ENCODE data around the gene MPI.

DNA sequence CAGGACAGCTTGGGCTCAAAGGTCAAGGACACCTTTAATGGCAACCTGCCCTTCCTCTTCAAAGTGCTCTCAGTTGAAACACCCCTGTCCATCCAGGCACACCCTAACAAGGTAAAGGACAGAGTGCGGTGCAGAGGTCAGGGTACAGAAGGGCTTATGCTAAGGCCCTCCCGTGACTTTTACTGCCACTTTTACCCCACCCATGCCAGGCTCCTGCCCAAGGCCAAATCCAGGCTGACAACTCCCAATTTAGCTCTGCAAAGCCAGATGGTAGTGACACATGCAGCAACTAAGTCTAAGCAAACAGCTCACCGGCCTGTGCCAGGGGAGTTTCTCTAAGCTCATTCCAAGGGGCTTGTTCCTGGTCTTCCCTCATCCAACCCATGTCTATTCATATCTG, 1.6 kb downstream of the MPI start:
- TF ChIP-seq EP300 (IDR thresholded peaks at IDR 0.05; ENCODE audit: borderline replicate concordance in 1 of 2, low read depth in 1 of 2, low read length in 1 of 2) (no peak), CTCF (IDR thresholded peaks at IDR 0.05) (no peak), POLR2AphosphoS5 (IDR thresholded peaks at IDR 0.05; ENCODE audit: low read depth, low read length) (no peak)

Measured in SK-N-SH (cell line).